Spleen (tissue), 11 donors: ENCODE data around the gene FSIP1. TPM values are rescaled to one million over a fixed set of nuclear protein-coding genes. Genes with fewer than 3 reads are reported as not detected.

ENCODE experiments used
- DNase-seq: peaks from one replicate; pipeline ENCODE4 v3.0.0-alpha.2; 2020
- H3K27ac ChIP-seq, 8 donors: fragments of 200-600 bp; sonication (generic) in 7 of 8; 1 replicate in 4 of 8; 2 replicates in 4 of 8; pipeline versions ENCODE4 v1.5.0 to v1.8.0; 2016 to 2021; ENCODE audit warnings: inconsistent platforms in 4 of 8, mild to moderate bottlenecking in 4 of 8, moderate library complexity in 1 of 8
- H3K27me3 ChIP-seq, 7 donors: fragments of 200-600 bp; sonication (generic) in 6 of 7; replicated peaks in 1 of 7; 1 replicate in 4 of 7; 2 replicates in 3 of 7; pipeline versions ENCODE4 v1.5.0 to v1.8.0; 2016 to 2021; ENCODE audit warnings: inconsistent platforms in 3 of 7, mild to moderate bottlenecking in 1 of 7
- H3K36me3 ChIP-seq, 6 donors: fragments of 200-600 bp; sonication (generic) in 5 of 6; 1 replicate in 4 of 6; 2 replicates in 2 of 6; pipeline versions ENCODE4 v1.5.0 to v1.8.0; 2016 to 2021; ENCODE audit warnings: inconsistent platforms in 2 of 6
- H3K4me1 ChIP-seq, 6 donors: fragments of 200-600 bp; sonication (generic) in 5 of 6; 1 replicate in 3 of 6; 2 replicates in 3 of 6; pipeline versions ENCODE4 v1.5.0 to v1.8.0; 2016 to 2021; ENCODE audit warnings: inconsistent platforms in 3 of 6
- H3K4me3 ChIP-seq, 8 donors: fragments of 200-600 bp; sonication (generic) in 7 of 8; 1 replicate in 4 of 8; 2 replicates in 4 of 8; pipeline versions ENCODE4 v1.5.0 to v1.8.0; 2016 to 2021; ENCODE audit warnings: inconsistent platforms in 4 of 8, mild to moderate bottlenecking in 4 of 8, moderate library complexity in 2 of 8
- H3K9me3 ChIP-seq, 8 donors: fragments of 200-600 bp; sonication (generic) in 7 of 8; 1 replicate in 4 of 8; 2 replicates in 4 of 8; pipeline versions ENCODE4 v1.5.0 to v1.8.0; 2016 to 2021; ENCODE audit warnings: inconsistent platforms in 4 of 8
- CTCF ChIP-seq, 11 experiments: fragments of 200-600 bp in 7 of 11; fragments of 450-650 bp in 4 of 11; sonication (generic) in 4 of 11; IDR thresholded peaks in 8 of 11; conservative IDR thresholded peaks in 3 of 11; 1 replicate in 7 of 11; 2 replicates in 4 of 11; pipeline versions ENCODE4 v1.4.0 to v1.8.0; 2016 to 2021; ENCODE audit warnings: antibody characterized with exemption in 11 of 11, inconsistent platforms in 4 of 11, mild to moderate bottlenecking in 1 of 11
- POLR2A ChIP-seq, 3 donors: fragments of 450-650 bp; IDR thresholded peaks; one replicate each; pipeline ENCODE4 v1.5.1; 2017; ENCODE audit warnings: antibody characterized with exemption in 3 of 3, mild to moderate bottlenecking in 1 of 3
- POLR2AphosphoS5 ChIP-seq, 3 donors: sonication (generic); formaldehyde crosslinking; IDR thresholded peaks; one replicate each; pipeline ENCODE4 v1.5.1; 2017; ENCODE audit warnings: antibody characterized with exemption in 3 of 3
- WGBS, 5 donors: extraction: QIAGEN DNeasy Blood & Tissue Kit in 3 of 5; methylation state at CpG; one replicate each; pipeline versions ENCODE4 v1.1.5 to v1.1.7; 2013 to 2018; 5-methylcytosine and 5-hydroxymethylcytosine counted together
- intact Hi-C: fragments of 100-400 bp; cut with DNase I; formaldehyde crosslinking; loops from one replicate; pipeline ENCODE4 v1.15.0; 2023; ENCODE audit warnings: low total_unique reads
- polyA plus RNA-seq, 3 donors: library from polyadenylated mRNA; stranded (reverse); fragments of 200-250 nt; gene quantifications; one replicate each; pipeline ENCODE4 v1.2.1, GENCODE V29; 2013
- total RNA-seq, 7 donors: library from RNA; depleted of rRNA in 3 of 7; stranded (reverse); fragments of >200 nt in 3 of 7; fragmentation: NEBNext Ultra II Directional in 4 of 7; extraction: Animal tissue kit (Norgen Biotek cat#: 25700) in 4 of 7; gene quantifications; one replicate each; pipeline versions ENCODE4 v1.1.0 to v1.2.1, GENCODE V29; 2016 to 2021
- donor health status: healthy with polysubstance abuse.
- donor health status: DM: no; HTN: no; CAD: no; lungs with moderate emphysema.
- donor health status: DM: no; HTN: no; CAD: no.
- donor health status: Bipolar disorder and iron deficiency.
- donor health status: healthy.
- donor health status: DM: no; HTN: no; CAD: no.
- donor health status: DM: yes; HTN: yes; CAD: no.

Gene FSIP1
- total and polyA plus RNA-seq, 10 donors = 0.09 to 2.3 (median 0.45) TPM

DNA sequence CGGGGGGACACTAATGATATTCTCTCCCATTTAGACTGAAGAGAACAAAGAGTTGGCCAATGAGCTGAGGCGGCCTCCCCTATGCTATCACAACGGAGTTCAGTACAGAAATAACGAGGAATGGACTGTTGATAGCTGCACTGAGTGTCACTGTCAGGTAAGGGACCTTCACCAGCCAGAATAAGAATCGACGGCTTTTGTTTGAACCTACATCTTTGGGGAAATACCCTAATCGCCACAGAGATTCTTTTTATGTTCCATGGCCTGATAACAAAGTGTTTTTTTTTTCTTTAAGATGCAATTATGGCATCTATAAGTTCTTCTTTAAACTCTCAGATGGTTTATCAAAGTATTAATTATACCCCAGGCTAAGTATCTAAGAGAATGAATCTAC lies 198.4 kb downstream of the FSIP1 start:
- peak overlapping the region in 7 of 8 donors; percentile 0 to 70 (median 48) for H3K4me3 ChIP-seq
- no peak for DNase-seq
- H3K27me3 ChIP-seq = peaks cover 0 to 41% (median 15%) of the 10 kb centered on the region in 7 donors
- H3K9me3 ChIP-seq = no peaks in the 10 kb centered on the region
- 74 to 89% (median 87%) methylated on average over 7 of the region's 7 CpGs for WGBS, 5 donors
- TF ChIP-seq POLR2A (IDR thresholded peaks at IDR 0.05) (no peak), CTCF (IDR thresholded peaks at IDR 0.05 in 8 of 11, conservative IDR thresholded peaks at IDR 0.05 in 3 of 11) (no peak), POLR2AphosphoS5 (IDR thresholded peaks at IDR 0.05) (peak in 1 of 3 donors; percentile 22)
- peaks cover 0 to 77% (median 26%) of the 10 kb centered on the region in 6 donors for H3K4me1 ChIP-seq
- intact Hi-C loops = loop anchor here (10.0 kb wide), 2 partner anchors 171 to 459 kb away; no protein-coding TSS in a partner anchor
- H3K36me3 ChIP-seq = peaks cover 0 to 73% (median 13%) of the 10 kb centered on the region in 6 donors
- peak overlapping the region in 4 of 8 donors; percentile 22 to 90 (median 88) for H3K27ac ChIP-seq

GRCh38 chr15:39583596-39584265 lies 198.9 kb downstream of the FSIP1 start:
- H3K27ac ChIP-seq = peak overlapping the region in 6 of 8 donors; percentile 22 to 90 (median 84)

GRCh38 chr15:39582977-39583595 lies 199.6 kb downstream of the FSIP1 start:
- Histone ChIP-seq H3K36me3 (peaks cover 0 to 61% (median 12%) of the 10 kb centered on the region in 6 donors), H3K27me3 (peaks cover 0 to 53% (median 15%) of the 10 kb centered on the region in 7 donors), H3K9me3 (no peaks in the 10 kb centered on the region), H3K4me3 (peak overlapping the region; percentile 39 to 70 (median 46)), H3K4me1 (peaks cover 0 to 85% (median 28%) of the 10 kb centered on the region in 6 donors), H3K27ac (peak overlapping the region; percentile 8 to 90 (median 83))
- DNase-seq = no peak
- TF ChIP-seq POLR2AphosphoS5 (IDR thresholded peaks at IDR 0.05) (no peak), CTCF (IDR thresholded peaks at IDR 0.05 in 8 of 11, conservative IDR thresholded peaks at IDR 0.05 in 3 of 11) (peak in 3 of 11 experiments; percentile 12 to 39 (median 15)), POLR2A (IDR thresholded peaks at IDR 0.05) (no peak)
- WGBS, 5 donors = 65 to 81% (median 73%) methylated on average over 4 of the region's 4 CpGs
- intact Hi-C loops = loop anchor here (10.0 kb wide), 2 partner anchors 172 to 458 kb away; no protein-coding TSS in a partner anchor

More at GRCh38 chr15:39583596-39584265, 198.9 kb downstream of the FSIP1 start:
- Histone ChIP-seq H3K4me3 (peak overlapping the region; percentile 39 to 70 (median 46)), H3K9me3 (no peaks in the 10 kb centered on the region), H3K4me1 (peaks cover 0 to 83% (median 28%) of the 10 kb centered on the region in 6 donors), H3K36me3 (peaks cover 0 to 67% (median 13%) of the 10 kb centered on the region in 6 donors), H3K27me3 (peaks cover 0 to 46% (median 15%) of the 10 kb centered on the region in 7 donors)
- intact Hi-C loops = loop anchor here (10.0 kb wide), 2 partner anchors 171 to 459 kb away; no protein-coding TSS in a partner anchor
- no peak for DNase-seq
- 71 to 89% (median 85%) methylated on average over 13 of the region's 13 CpGs for WGBS, 5 donors
- TF ChIP-seq POLR2AphosphoS5 (IDR thresholded peaks at IDR 0.05) (peak; percentile 57 to 94 (median 67)), POLR2A (IDR thresholded peaks at IDR 0.05) (no peak)

- Histone ChIP-seq H3K4me3 (peak overlapping the region; percentile 39 to 70 (median 46)), H3K4me1 (peaks cover 0 to 83% (median 28%) of the 10 kb centered on the region in 6 donors), H3K27ac (peak overlapping the region; percentile 29 to 90 (median 83)), H3K36me3 (peaks cover 0 to 54% (median 10%) of the 10 kb centered on the region in 6 donors), H3K27me3 (peaks cover 0 to 59% (median 15%) of the 10 kb centered on the region in 7 donors), H3K9me3 (no peaks in the 10 kb centered on the region)
- intact Hi-C loops = loop anchor here (10.0 kb wide), 2 partner anchors 172 to 458 kb away; no protein-coding TSS in a partner anchor
- WGBS, 5 donors = 72 to 83% (median 75%) methylated on average over 17 to 20 of the region's 20 CpGs
- TF ChIP-seq CTCF (IDR thresholded peaks at IDR 0.05 in 8 of 11, conservative IDR thresholded peaks at IDR 0.05 in 3 of 11) = no peak
- peak in 1 of 3 donors; percentile 28 for TF ChIP-seq POLR2A (IDR thresholded peaks at IDR 0.05)
- TF ChIP-seq POLR2AphosphoS5 (IDR thresholded peaks at IDR 0.05) = peak; percentile 66 to 88 (median 69)
- DNase-seq = no peak
These were observed 200.2 kb downstream of the FSIP1 start for GRCh38 chr15:39582286-39582976.
